Measurements from ENCODE around the gene SLC7A8. TPM values are rescaled to one million over a fixed set of nuclear protein-coding genes. Genes with fewer than 3 reads are reported as not detected.

The SLC7A8 gene
- total and polyA plus RNA-seq, 2 experiments from 2014 or later, result 117 to 124 TPM

DNA sequence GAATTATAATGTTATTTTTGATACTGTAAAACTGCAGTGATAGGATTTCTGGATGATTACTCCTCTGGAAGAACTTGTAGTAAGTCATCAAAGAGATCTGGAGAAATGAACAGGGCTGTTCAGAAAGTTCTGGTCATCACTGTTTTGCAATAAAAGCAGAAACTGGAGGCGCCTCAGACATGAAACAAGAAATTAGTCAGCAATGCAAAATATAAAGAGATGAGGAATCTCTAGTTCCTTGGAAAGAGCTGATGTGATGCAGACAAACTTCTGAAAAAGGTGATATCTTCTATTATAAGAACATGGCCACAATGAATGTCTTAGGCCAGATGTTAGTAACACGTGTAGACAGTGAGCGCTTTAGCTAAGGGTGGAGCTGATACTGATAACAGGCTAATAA is 98.0 kb downstream of the SLC7A8 start:
- no peak for DNase-seq (ENCODE audit: low spot score)
- TF ChIP-seq NANOG (IDR thresholded peaks at IDR 0.05; ENCODE audit: borderline replicate concordance) (no peak), EZH2phosphoT487 (IDR thresholded peaks at IDR 0.05; ENCODE audit: unreplicated experiment) (no peak), ZNF462 (CRISPR knock-in tag; IDR thresholded peaks at IDR 0.05) (no peak), STAT1 (IDR thresholded peaks at IDR 0.05; ENCODE audit: unreplicated experiment) (no peak), ZNF114 (CRISPR knock-in tag; IDR thresholded peaks at IDR 0.05) (no peak), ZNF331 (CRISPR knock-in tag; IDR thresholded peaks at IDR 0.05; ENCODE audit: low read depth) (no peak), POLR2AphosphoS5 (IDR thresholded peaks at IDR 0.05; ENCODE audit: low read depth) (no peak), EZH2 (IDR thresholded peaks at IDR 0.05; ENCODE audit: low read depth, unreplicated experiment) (no peak)
- TF ChIP-seq, protein P1, sequence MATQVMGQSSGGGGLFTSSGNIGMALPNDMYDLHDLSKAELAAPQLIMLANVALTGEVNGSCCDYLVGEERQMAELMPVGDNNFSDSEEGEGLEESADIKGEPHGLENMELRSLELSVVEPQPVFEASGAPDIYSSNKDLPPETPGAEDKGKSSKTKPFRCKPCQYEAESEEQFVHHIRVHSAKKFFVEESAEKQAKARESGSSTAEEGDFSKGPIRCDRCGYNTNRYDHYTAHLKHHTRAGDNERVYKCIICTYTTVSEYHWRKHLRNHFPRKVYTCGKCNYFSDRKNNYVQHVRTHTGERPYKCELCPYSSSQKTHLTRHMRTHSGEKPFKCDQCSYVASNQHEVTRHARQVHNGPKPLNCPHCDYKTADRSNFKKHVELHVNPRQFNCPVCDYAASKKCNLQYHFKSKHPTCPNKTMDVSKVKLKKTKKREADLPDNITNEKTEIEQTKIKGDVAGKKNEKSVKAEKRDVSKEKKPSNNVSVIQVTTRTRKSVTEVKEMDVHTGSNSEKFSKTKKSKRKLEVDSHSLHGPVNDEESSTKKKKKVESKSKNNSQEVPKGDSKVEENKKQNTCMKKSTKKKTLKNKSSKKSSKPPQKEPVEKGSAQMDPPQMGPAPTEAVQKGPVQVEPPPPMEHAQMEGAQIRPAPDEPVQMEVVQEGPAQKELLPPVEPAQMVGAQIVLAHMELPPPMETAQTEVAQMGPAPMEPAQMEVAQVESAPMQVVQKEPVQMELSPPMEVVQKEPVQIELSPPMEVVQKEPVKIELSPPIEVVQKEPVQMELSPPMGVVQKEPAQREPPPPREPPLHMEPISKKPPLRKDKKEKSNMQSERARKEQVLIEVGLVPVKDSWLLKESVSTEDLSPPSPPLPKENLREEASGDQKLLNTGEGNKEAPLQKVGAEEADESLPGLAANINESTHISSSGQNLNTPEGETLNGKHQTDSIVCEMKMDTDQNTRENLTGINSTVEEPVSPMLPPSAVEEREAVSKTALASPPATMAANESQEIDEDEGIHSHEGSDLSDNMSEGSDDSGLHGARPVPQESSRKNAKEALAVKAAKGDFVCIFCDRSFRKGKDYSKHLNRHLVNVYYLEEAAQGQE (IDR thresholded peaks at IDR 0.05; ENCODE audit: unreplicated experiment), result no peak
- Histone ChIP-seq H2AFZ (no peak overlapping the region), H3K4me1 (ENCODE audit: insufficient read depth) (no peaks in the 10 kb centered on the region), H4K20me1 (replicated peaks; ENCODE audit: insufficient read depth) (peaks cover 48% of the 10 kb centered on the region), H3K79me2 (replicated peaks; ENCODE audit: insufficient read depth) (peaks cover 37% of the 10 kb centered on the region; the same call in 1 of the 2 replicates), H3F3A (replicated peaks; ENCODE audit: low read depth) (peaks cover 3% of the 10 kb centered on the region; the same call in 1 of the 2 replicates), H3K27ac (ENCODE audit: low read depth) (no peak overlapping the region), H3K9me2 (ENCODE audit: insufficient read depth) (no peaks in the 10 kb centered on the region), H3K4me3 (no peak overlapping the region), H3K27me3 (ENCODE audit: insufficient read depth) (no peaks in the 10 kb centered on the region), H3K4me2 (no peak overlapping the region), H3K36me3 (ENCODE audit: insufficient read depth) (peaks cover 76% of the 10 kb centered on the region)
- Mint-ChIP-seq H3K36me3 (ENCODE audit: low read depth) (peaks cover 89% of the 10 kb centered on the region), H3K27ac (no peak overlapping the region), H3K9me3 (no peaks in the 10 kb centered on the region), H3K4me1 (no peaks in the 10 kb centered on the region), H3K27me3 (ENCODE audit: insufficient read depth, low read depth, poor library complexity) (peaks cover 2% of the 10 kb centered on the region), H3K4me3 (no peak overlapping the region)
- no peak for ATAC-seq
